Tibial nerve (tissue), 4 donors: ENCODE data around the gene PTGR1.

ENCODE experiments used
- CTCF ChIP-seq, 5 experiments: fragments of 200-600 bp in 3 of 5; fragments of 450-650 bp in 2 of 5; sonication (generic) in 3 of 5; IDR thresholded peaks; one replicate each; pipeline ENCODE4 v1.5.1; 2016 to 2019; ENCODE audit warnings: antibody characterized with exemption in 5 of 5, mild to moderate bottlenecking in 3 of 5, moderate library complexity in 2 of 5
- EP300 ChIP-seq, 2 donors: sonication (generic); formaldehyde crosslinking; IDR thresholded peaks; one replicate each; pipeline ENCODE4 v1.6.1; 2017; ENCODE audit warnings: antibody characterized with exemption in 2 of 2, mild to moderate bottlenecking in 1 of 2
- POLR2A ChIP-seq, 2 donors: fragments of 450-650 bp; IDR thresholded peaks; one replicate each; pipeline ENCODE4 v1.6.1; 2017; ENCODE audit warnings: antibody characterized with exemption in 2 of 2, mild to moderate bottlenecking in 2 of 2, moderate library complexity in 2 of 2

GRCh38 chr9:111628411-111628810, 29.0 kb upstream of the PTGR1 start:
- TF ChIP-seq EP300 (IDR thresholded peaks at IDR 0.05), result no peak
- no peak for TF ChIP-seq CTCF (IDR thresholded peaks at IDR 0.05)
- TF ChIP-seq POLR2A (IDR thresholded peaks at IDR 0.05), result no peak
